HepG2 (cell line): ENCODE measurements around the gene NDUFS4. TPM values are rescaled to one million over a fixed set of nuclear protein-coding genes. Genes with fewer than 3 reads are reported as not detected.

Experiments
- ATAC-seq: fragments of 200-7000 bp; cut with Tn5 transposase; 3 replicates; pipeline ENCODE4 v1.9.1; 2020; ENCODE audit warnings: mild to moderate bottlenecking, moderate library complexity
- BruUV-seq: library from RNA; stranded (reverse); fragments of 400-500 nt; replicated peaks from 2 replicates; lab custom pipeline; 2021; lab: Mats Ljungman, UMichigan
- CTCF ChIA-PET: fragments of 300-600 bp; formaldehyde crosslinking; extraction: SDS; loops from one replicate; lab custom pipeline; 2021; ENCODE audit warnings: low total read pairs, inconsistent platforms, low intra/inter-chr PET ratio; lab: Yijun Ruan, JAX
- POLR2A ChIA-PET: fragments of 350-600 bp; sonication (Branson Sonifier 250); formaldehyde crosslinking; loops from one replicate; lab custom pipeline; 2020; ENCODE audit warnings: antibody characterized with exemption, inconsistent platforms; lab: Yijun Ruan, JAX
- DNase-seq: peaks from one replicate; pipeline ENCODE4 v3.0.0-alpha.2; 2015; ENCODE audit warnings: low spot score
- FAIRE-seq: peaks from 3 replicates; lab custom pipeline; 2011; peaks lifted over from hg19 to GRCh38; lab: Jason Lieb, UNC
- H2AFZ ChIP-seq: one replicate; pipeline ENCODE4 v1.6.1; 2011; ENCODE audit warnings: low read length, inconsistent platforms
- H3K27ac ChIP-seq: fragments of 300-600 bp; 3 replicates; pipeline ENCODE4 v1.8.0; 2011; ENCODE audit warnings: mixed run types, mild to moderate bottlenecking, mixed read lengths, low read length, inconsistent platforms; ENCODE audit not compliant: insufficient read depth; ENCODE audit errors: extremely low read length
- H3K27me3 ChIP-seq, 2 experiments: fragments of 200-600 bp in 1 of 2; 2 replicates in 1 of 2; 3 replicates in 1 of 2; pipeline versions ENCODE4 v1.6.0 to v1.8.0; 2011; ENCODE audit warnings: low read length in 2 of 2, mild to moderate bottlenecking in 2 of 2, moderate library complexity in 2 of 2, inconsistent platforms in 1 of 2; ENCODE audit not compliant: insufficient read depth in 2 of 2, control insufficient read depth in 1 of 2
- H3K36me3 ChIP-seq, 2 experiments: fragments of 200-600 bp in 1 of 2; replicated peaks in 1 of 2; 2 replicates in 1 of 2; 3 replicates in 1 of 2; pipeline versions ENCODE4 v1.5.1 to v1.8.0; 2011; ENCODE audit warnings: low read length in 2 of 2, inconsistent platforms in 1 of 2; ENCODE audit not compliant: insufficient read depth in 2 of 2, control insufficient read depth in 1 of 2
- H3K4me1 ChIP-seq: 2 replicates; pipeline ENCODE4 v1.5.1; 2012; ENCODE audit warnings: low read length, inconsistent platforms; ENCODE audit not compliant: insufficient read depth
- H3K4me2 ChIP-seq: 2 replicates; pipeline ENCODE4 v1.6.0; 2011; ENCODE audit warnings: low read depth, low read length, inconsistent platforms
- H3K4me3 ChIP-seq, 3 experiments: fragments of 200-600 bp in 1 of 3; sonication (generic), shearing (Covaris generic) in 1 of 3; replicated peaks in 1 of 3; 2 replicates each; pipeline ENCODE4 v1.5.1; 2011 to 2016; ENCODE audit warnings: low read length in 3 of 3, inconsistent platforms in 2 of 3, low read depth in 2 of 3, mild to moderate bottlenecking in 2 of 3, control low read depth in 1 of 3, mixed read lengths in 1 of 3; ENCODE audit not compliant: insufficient read depth in 1 of 3
- H3K79me2 ChIP-seq: one replicate; pipeline ENCODE4 v1.6.1; 2011; ENCODE audit warnings: low read length, inconsistent platforms; ENCODE audit not compliant: insufficient read depth
- H3K9ac ChIP-seq: 2 replicates; pipeline ENCODE4 v1.6.0; 2011; ENCODE audit warnings: mild to moderate bottlenecking, low read depth, low read length, inconsistent platforms; ENCODE audit not compliant: insufficient read depth
- H3K9me3 ChIP-seq: 2 replicates; pipeline ENCODE4 v1.5.1; 2012; ENCODE audit warnings: mild to moderate bottlenecking, low read length
- H4K20me1 ChIP-seq: 2 replicates; pipeline ENCODE4 v1.6.0; 2011; ENCODE audit warnings: inconsistent platforms, mild to moderate bottlenecking, low read length, moderate library complexity; ENCODE audit not compliant: insufficient read depth
- ERF ChIP-seq: IDR thresholded peaks from 2 replicates; pipeline ENCODE4 v1.6.1; 2018; ENCODE audit warnings: missing biosample characterization, missing genetic modification reagents
- HES4 ChIP-seq: sonication (generic); formaldehyde crosslinking; IDR thresholded peaks from 2 replicates; pipeline ENCODE4 v1.9.0; 2021; ENCODE audit warnings: mild to moderate bottlenecking, missing genetic modification reagents, borderline replicate concordance
- JUNB ChIP-seq: sonication (generic); formaldehyde crosslinking; IDR thresholded peaks from 2 replicates; pipeline ENCODE4 v1.8.0; 2022; ENCODE audit warnings: missing genetic modification reagents, mild to moderate bottlenecking, borderline replicate concordance
- KDM5B ChIP-seq: sonication (generic); formaldehyde crosslinking; IDR thresholded peaks from 2 replicates; pipeline ENCODE4 v1.4.0; 2020; ENCODE audit warnings: missing genetic modification reagents, mild to moderate bottlenecking, borderline replicate concordance
- MEIS2 ChIP-seq: sonication (generic); formaldehyde crosslinking; IDR thresholded peaks from 2 replicates; pipeline ENCODE4 v1.9.0; 2021; ENCODE audit warnings: mild to moderate bottlenecking, missing genetic modification reagents
- NR2C2 ChIP-seq: sonication (generic); formaldehyde crosslinking; IDR thresholded peaks from 2 replicates; pipeline ENCODE4 v1.4.0; 2020; ENCODE audit warnings: missing genetic modification reagents, mild to moderate bottlenecking, moderate library complexity, borderline replicate concordance
- PAX8 ChIP-seq: sonication (generic); formaldehyde crosslinking; IDR thresholded peaks from 2 replicates; pipeline ENCODE4 v1.8.0; 2022; ENCODE audit warnings: mild to moderate bottlenecking, missing genetic modification reagents, borderline replicate concordance
- RBFOX2 ChIP-seq: fragments of 200-400 bp; formaldehyde crosslinking; IDR thresholded peaks from 2 replicates; pipeline ENCODE4 v1.6.1; 2017; ENCODE audit warnings: low read depth, mild to moderate bottlenecking, low read length
- SMARCC2 ChIP-seq: fragments of 450-650 bp; IDR thresholded peaks from 2 replicates; pipeline ENCODE4 v1.6.1; 2017; ENCODE audit warnings: antibody characterized with exemption, mild to moderate bottlenecking
- ZBTB3 ChIP-seq: sonication (generic); formaldehyde crosslinking; IDR thresholded peaks from 2 replicates; pipeline ENCODE4 v1.4.0; 2020; ENCODE audit warnings: low read depth, mild to moderate bottlenecking, moderate library complexity, missing genetic modification reagents, borderline replicate concordance
- ZNF343 ChIP-seq: sonication (generic); formaldehyde crosslinking; IDR thresholded peaks from 2 replicates; pipeline ENCODE4 v1.4.0; 2020; ENCODE audit warnings: mild to moderate bottlenecking, missing genetic modification reagents
- ZNF558 ChIP-seq: sonication (generic); formaldehyde crosslinking; IDR thresholded peaks from 2 replicates; pipeline ENCODE4 v1.9.0; 2022; ENCODE audit warnings: mild to moderate bottlenecking, missing genetic modification reagents, borderline replicate concordance
- ZSCAN25 ChIP-seq: sonication (generic); formaldehyde crosslinking; IDR thresholded peaks from 2 replicates; pipeline ENCODE4 v1.8.0; 2022; ENCODE audit warnings: mild to moderate bottlenecking, missing genetic modification reagents
- WGBS: methylation state at CpG from one replicate; pipeline ENCODE4 v1.1.6; 2017; ENCODE audit warnings: low lambda C conversion rate; 5-methylcytosine and 5-hydroxymethylcytosine counted together
- in situ Hi-C: cut with HindIII; loops from 2 replicates; pipeline ENCODE4 v1.10.0; 2017; ENCODE audit warnings: low pct_unique_long_range_greater_than_20kb; ENCODE audit not compliant: extremely low pct_ligation_motif_present
- intact Hi-C: fragments of 100-400 bp; cut with micrococcal nuclease; formaldehyde crosslinking; loops from one replicate; pipeline ENCODE4 v1.10.0; 2022; ENCODE audit not compliant: unreplicated experiment
- polyA plus RNA-seq, 8 experiments: library from polyadenylated mRNA; depleted of rRNA in 3 of 8; stranded (reverse) in 7 of 8; unstranded in 1 of 8; fragments of >200 nt; fragmentation: Illumina TruSeq in 4 of 8; extraction: Trizol in 4 of 8; gene quantifications; 2 replicates each; pipeline versions ENCODE4 v1.2.1 to v1.2.3, GENCODE V29; 2011 to 2016; ENCODE audit warnings: low read depth in 4 of 8, missing spikeins in 1 of 8, mixed read lengths in 1 of 8; ENCODE audit not compliant: insufficient read depth in 1 of 8
- total RNA-seq, 5 experiments: library from RNA; depleted of rRNA; stranded (reverse); fragments of >200 nt; fragmentation: Illumina TruSeq; extraction: Trizol; gene quantifications; 2 replicates each; pipeline ENCODE4 v1.2.3, GENCODE V29; 2016; ENCODE audit warnings: low read depth in 1 of 5
- TF ChIP-seq, protein P1 (sequence below): sonication (generic); formaldehyde crosslinking; IDR thresholded peaks from 2 replicates; pipeline ENCODE4 v1.4.0; 2020; ENCODE audit warnings: mild to moderate bottlenecking, missing genetic modification reagents
- TF ChIP-seq, protein P2 (sequence below): sonication (generic); formaldehyde crosslinking; IDR thresholded peaks from 2 replicates; pipeline ENCODE4 v1.4.0; 2020; ENCODE audit warnings: missing genetic modification reagents
- TF ChIP-seq, protein P3 (sequence below): sonication (generic); formaldehyde crosslinking; IDR thresholded peaks from 2 replicates; pipeline ENCODE4 v1.5.1; 2020; ENCODE audit warnings: mild to moderate bottlenecking, moderate library complexity, missing genetic modification reagents
- TF ChIP-seq, protein P4 (sequence below): IDR thresholded peaks from 2 replicates; pipeline ENCODE4 v1.6.1; 2016; ENCODE audit warnings: missing biosample characterization, missing genetic modification reagents, low read depth

NDUFS4 gene
- total and polyA plus RNA-seq, 2 of the 13 experiments (the other 11 are each of a cell fraction or from before 2014, with no cell fraction given) = 121 to 126 TPM

DNA sequence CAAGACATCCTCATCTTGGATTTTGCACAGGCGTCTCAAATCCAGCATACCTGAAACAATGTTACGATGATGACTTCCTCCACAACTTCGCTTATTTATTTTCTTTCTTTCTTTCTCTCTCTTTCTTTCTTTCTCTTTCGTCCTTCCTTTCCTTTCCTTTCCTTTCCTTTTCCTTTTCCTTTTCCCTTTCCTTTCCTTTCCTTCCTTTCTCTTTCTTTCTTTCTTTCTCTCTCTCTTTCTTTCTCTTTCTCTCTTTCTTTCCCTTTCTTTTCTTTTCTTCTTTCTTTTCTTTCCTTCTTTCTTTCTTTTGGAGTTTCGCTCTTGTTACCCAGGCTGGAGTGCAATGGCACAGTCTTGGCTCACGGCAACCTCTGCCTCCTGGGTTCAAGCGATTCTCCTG, 20.1 kb downstream of the NDUFS4 start:
- no peaks in the 10 kb centered on the region for H3K27me3 ChIP-seq
- no peak overlapping the region for H3K9ac ChIP-seq
- DNase-seq (no peak), FAIRE-seq (no peak), ATAC-seq (no peak)
- no peaks in the 10 kb centered on the region for H3K9me3 ChIP-seq
- POLR2A ChIA-PET = no interaction called here
- no TSS peak for BruUV-seq
- no peak overlapping the region for H3K4me3 ChIP-seq
- TF ChIP-seq ZBTB3 (CRISPR knock-in tag) (no peak), RBFOX2 (no peak), PAX8 (CRISPR knock-in tag) (no peak), NR2C2 (CRISPR knock-in tag) (no peak), ZNF343 (CRISPR knock-in tag) (no peak), HES4 (CRISPR knock-in tag) (no peak), SMARCC2 (no peak), ZNF558 (no peak), JUNB (CRISPR knock-in tag) (no peak), MEIS2 (CRISPR knock-in tag) (no peak), ZSCAN25 (CRISPR knock-in tag) (no peak), KDM5B (CRISPR knock-in tag) (no peak), ERF (CRISPR knock-in tag) (no peak)
- TF ChIP-seq, protein P1, sequence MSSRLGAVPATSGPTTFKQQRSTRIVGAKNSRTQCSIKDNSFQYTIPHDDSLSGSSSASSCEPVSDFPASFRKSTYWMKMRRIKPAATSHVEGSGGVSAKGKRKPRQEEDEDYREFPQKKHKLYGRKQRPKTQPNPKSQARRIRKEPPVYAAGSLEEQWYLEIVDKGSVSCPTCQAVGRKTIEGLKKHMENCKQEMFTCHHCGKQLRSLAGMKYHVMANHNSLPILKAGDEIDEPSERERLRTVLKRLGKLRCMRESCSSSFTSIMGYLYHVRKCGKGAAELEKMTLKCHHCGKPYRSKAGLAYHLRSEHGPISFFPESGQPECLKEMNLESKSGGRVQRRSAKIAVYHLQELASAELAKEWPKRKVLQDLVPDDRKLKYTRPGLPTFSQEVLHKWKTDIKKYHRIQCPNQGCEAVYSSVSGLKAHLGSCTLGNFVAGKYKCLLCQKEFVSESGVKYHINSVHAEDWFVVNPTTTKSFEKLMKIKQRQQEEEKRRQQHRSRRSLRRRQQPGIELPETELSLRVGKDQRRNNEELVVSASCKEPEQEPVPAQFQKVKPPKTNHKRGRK (CRISPR knock-in tag) = no peak
- TF ChIP-seq, protein P2, sequence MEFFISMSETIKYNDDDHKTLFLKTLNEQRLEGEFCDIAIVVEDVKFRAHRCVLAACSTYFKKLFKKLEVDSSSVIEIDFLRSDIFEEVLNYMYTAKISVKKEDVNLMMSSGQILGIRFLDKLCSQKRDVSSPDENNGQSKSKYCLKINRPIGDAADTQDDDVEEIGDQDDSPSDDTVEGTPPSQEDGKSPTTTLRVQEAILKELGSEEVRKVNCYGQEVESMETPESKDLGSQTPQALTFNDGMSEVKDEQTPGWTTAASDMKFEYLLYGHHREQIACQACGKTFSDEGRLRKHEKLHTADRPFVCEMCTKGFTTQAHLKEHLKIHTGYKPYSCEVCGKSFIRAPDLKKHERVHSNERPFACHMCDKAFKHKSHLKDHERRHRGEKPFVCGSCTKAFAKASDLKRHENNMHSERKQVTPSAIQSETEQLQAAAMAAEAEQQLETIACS (CRISPR knock-in tag) = no peak
- TF ChIP-seq, protein P3, sequence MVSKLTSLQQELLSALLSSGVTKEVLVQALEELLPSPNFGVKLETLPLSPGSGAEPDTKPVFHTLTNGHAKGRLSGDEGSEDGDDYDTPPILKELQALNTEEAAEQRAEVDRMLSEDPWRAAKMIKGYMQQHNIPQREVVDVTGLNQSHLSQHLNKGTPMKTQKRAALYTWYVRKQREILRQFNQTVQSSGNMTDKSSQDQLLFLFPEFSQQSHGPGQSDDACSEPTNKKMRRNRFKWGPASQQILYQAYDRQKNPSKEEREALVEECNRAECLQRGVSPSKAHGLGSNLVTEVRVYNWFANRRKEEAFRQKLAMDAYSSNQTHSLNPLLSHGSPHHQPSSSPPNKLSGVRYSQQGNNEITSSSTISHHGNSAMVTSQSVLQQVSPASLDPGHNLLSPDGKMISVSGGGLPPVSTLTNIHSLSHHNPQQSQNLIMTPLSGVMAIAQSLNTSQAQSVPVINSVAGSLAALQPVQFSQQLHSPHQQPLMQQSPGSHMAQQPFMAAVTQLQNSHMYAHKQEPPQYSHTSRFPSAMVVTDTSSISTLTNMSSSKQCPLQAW (CRISPR knock-in tag) = no peak
- TF ChIP-seq, protein P4, sequence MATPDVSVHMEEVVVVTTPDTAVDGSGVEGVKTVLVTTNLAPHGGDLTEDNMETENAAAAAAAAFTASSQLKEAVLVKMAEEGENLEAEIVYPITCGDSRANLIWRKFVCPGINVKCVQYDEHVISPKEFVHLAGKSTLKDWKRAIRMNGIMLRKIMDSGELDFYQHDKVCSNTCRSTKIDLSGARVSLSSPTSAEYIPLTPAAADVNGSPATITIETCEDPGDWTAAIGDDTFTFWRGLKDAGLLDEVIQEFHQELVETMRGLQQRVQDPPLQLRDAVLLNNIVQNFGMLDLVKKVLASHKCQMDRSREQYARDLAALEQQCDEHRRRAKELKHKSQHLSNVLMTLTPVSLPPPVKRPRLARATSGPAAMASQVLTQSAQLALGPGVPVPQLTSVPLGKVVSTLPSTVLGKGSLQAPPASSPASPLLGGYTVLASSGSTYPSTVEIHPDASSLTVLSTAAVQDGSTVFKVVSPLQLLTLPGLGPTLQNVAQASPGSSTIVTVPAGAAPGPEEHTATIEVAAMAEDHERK = no peak
- H3K4me2 ChIP-seq = no peak overlapping the region
- 96% methylated on average over 7 of the region's 7 CpGs for WGBS
- H4K20me1 ChIP-seq = peaks cover 48% of the 10 kb centered on the region
- in situ Hi-C loops (no loop called here), intact Hi-C loops (no loop called here)
- peaks cover 34% of the 10 kb centered on the region for H3K4me1 ChIP-seq
- peaks cover 0 to 2% of the 10 kb centered on the region in 2 experiments; a peak in 2 of 5 replicates for H3K36me3 ChIP-seq
- CTCF ChIA-PET = no interaction called here
- H3K27ac ChIP-seq = no peak overlapping the region
- H3K79me2 ChIP-seq = peaks cover 78% of the 10 kb centered on the region
- H2AFZ ChIP-seq = no peak overlapping the region
